Fibroblast of skin of right biceps (primary cell): ENCODE measurements around the gene KCNA4.
"Not testable (repeated sequence)": the region's sequence is repeated elsewhere in the genome, so short reads cannot be mapped to it uniquely, and the experiment has no call there.

Experiments used
- DNase-seq: peaks from one replicate; pipeline ENCODE4 v3.0.0-alpha.2; 2013

Gene KCNA4

GRCh38 chr11:29996016-29996415, 20.8 kb downstream of the KCNA4 start:
- no peak for DNase-seq

GRCh38 chr11:29989174-29989970, 27.5 kb downstream of the KCNA4 start:
- DNase-seq = peak; percentile 11

- no peak for DNase-seq
Observed at GRCh38 chr11:29985248-29985647, 31.6 kb downstream of the KCNA4 start.

GRCh38 chr11:29984544-29984943, 32.3 kb downstream of the KCNA4 start:
- no peak for DNase-seq

- DNase-seq = no peak
Observed at GRCh38 chr11:29978549-29978948, 38.3 kb downstream of the KCNA4 start.

DNA sequence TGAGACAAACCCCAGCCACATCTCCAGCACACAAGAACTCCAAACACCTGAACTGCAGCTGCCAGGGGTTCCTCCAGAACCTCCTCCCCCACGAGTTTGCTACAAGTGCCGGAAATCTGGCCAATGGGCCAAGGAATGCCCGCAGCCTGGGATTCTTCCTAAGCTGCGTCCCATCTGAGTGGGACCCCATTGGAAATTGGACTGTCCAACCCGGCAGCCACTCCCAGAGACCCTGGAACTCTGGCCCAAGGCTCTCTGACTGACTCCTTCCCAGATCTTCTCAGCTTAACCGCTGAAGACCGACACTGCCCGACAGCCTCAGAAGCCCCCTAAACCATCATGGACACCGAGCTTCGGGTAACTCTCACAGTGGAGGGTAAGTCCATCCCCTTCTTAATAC, 41.2 kb downstream of the KCNA4 start:
- DNase-seq = not testable (repeated sequence)

DNA sequence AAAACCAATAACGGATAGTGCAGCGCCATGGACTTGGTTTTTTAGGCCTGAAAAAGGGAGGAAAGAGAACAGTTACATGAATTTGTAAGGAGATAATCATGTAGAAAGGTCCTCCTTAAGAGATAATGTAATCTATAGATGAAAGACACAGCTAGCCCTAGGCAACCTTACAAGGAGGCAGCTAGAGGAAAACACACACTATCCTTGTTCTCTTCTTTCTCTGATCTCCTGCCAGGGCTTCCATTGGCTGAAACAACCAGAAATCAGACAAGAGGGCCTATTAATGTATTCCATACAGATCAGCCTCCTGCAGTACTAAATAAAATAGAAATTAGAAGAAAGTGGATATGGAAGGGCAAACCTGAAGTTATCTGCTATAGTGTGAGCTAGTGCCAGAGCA, 53.0 kb downstream of the KCNA4 start:
- no peak for DNase-seq

DNA sequence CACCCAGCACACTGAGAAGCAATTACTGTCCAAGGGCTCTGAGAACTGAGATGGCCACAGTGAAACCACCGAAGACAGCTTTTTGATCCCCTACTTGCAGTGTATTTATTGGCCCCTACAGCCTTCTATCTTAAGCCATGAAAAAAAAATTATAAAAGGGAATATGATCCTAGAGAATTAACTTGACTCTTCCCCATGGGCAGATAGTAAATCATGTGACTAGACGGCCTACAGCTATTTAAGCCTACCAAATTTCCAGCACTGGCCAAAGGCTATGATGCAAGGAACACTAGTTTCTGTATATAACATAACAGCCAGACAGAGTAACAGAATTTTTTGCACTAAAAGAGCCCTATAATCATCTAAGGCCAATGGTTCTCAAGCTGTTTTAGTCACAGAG, 53.8 kb downstream of the KCNA4 start:
- no peak for DNase-seq

- DNase-seq = no peak
Observed at GRCh38 chr11:29962243-29962642, 54.6 kb downstream of the KCNA4 start.
